K562 (cell line): Measurements from ENCODE around the gene RNF25.

ENCODE experiments used
- COPS2 ChIP-seq: fragments of 450-650 bp; conservative IDR thresholded peaks from 2 replicates; pipeline ENCODE4 v1.6.1; 2016; ENCODE audit warnings: mild to moderate bottlenecking, moderate library complexity
- NONO ChIP-seq, 2 experiments: fragments of 200-400 bp in 1 of 2; fragments of 450-650 bp in 1 of 2; formaldehyde crosslinking in 1 of 2; IDR thresholded peaks; 2 replicates each; pipeline ENCODE4 v1.6.1; 2017; ENCODE audit warnings: low read depth in 2 of 2, mild to moderate bottlenecking in 2 of 2, moderate library complexity in 2 of 2, low read length in 1 of 2
- POLR2A ChIP-seq: fragments of 450-650 bp; conservative IDR thresholded peaks from 2 replicates; pipeline ENCODE4 v1.6.1; 2016
- ZSCAN29 ChIP-seq: fragments of 450-650 bp; IDR thresholded peaks from 2 replicates; pipeline ENCODE4 v1.6.1; 2017
- TF ChIP-seq, protein P1 (sequence below): sonication (generic); formaldehyde crosslinking; IDR thresholded peaks from 2 replicates; pipeline ENCODE4 v1.8.0; 2022; ENCODE audit warnings: mild to moderate bottlenecking, low read depth, missing genetic modification reagents

DNA sequence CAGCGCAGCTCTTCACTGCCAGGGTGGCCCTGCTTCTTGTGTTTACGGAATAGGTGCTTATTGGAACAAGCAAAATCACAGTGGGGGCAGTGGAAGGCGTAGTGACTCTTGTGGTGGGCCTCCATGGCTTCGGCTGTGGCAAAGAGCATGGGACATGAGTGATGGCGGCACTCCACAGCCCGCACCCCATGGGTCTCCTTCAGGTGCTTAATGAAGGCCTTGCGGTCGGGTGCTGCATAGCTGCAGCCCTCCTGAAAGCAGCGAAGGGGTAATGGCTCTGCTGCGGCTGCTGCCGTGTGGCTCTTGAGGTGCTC, 23.1 kb downstream of the RNF25 start:
- TF ChIP-seq, protein P1, sequence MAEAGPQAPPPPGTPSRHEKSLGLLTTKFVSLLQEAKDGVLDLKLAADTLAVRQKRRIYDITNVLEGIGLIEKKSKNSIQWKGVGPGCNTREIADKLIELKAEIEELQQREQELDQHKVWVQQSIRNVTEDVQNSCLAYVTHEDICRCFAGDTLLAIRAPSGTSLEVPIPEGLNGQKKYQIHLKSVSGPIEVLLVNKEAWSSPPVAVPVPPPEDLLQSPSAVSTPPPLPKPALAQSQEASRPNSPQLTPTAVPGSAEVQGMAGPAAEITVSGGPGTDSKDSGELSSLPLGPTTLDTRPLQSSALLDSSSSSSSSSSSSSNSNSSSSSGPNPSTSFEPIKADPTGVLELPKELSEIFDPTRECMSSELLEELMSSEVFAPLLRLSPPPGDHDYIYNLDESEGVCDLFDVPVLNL (CRISPR knock-in tag), result no peak
- TF ChIP-seq NONO (IDR thresholded peaks at IDR 0.05; ENCODE audit: low read depth in 2 of 2, low read length in 1 of 2) (no peak), POLR2A (no peak), COPS2 (no peak), ZSCAN29 (no peak)
